HCT116 (cell line): Measurements from ENCODE around the gene S100A11.

ENCODE experiments used
- CBX3 ChIP-seq: IDR thresholded peaks from 2 replicates; pipeline ENCODE4 v1.6.1; 2012; ENCODE audit warnings: low read depth
- EZH2phosphoT487 ChIP-seq: fragments of 200-600 bp; IDR thresholded peaks from 2 replicates; pipeline ENCODE4 v1.6.1; 2018; ENCODE audit warnings: antibody characterized with exemption, borderline replicate concordance

GRCh38 chr1:151993084-151993733 lies 43.6 kb downstream of the S100A11 start:
- TF ChIP-seq EZH2phosphoT487, result no peak
- TF ChIP-seq CBX3, result no peak
